GM23338 (cell line): ENCODE results near the gene SNF8.

Experiments used
- CTCF ChIP-seq, 2 experiments: fragments of 200-600 bp in 1 of 2; sonication (generic) in 1 of 2; conservative IDR thresholded peaks; 2 replicates each; pipeline versions ENCODE4 v1.5.1 to v1.6.1; 2016 to 2017; ENCODE audit warnings: antibody characterized with exemption in 2 of 2, low read depth in 2 of 2, mild to moderate bottlenecking in 2 of 2, moderate library complexity in 1 of 2
- NANOG ChIP-seq: IDR thresholded peaks from 2 replicates; pipeline ENCODE4 v1.6.1; 2016; ENCODE audit warnings: antibody characterized with exemption, borderline replicate concordance
- ZNF331 ChIP-seq: fragments of 250-450 bp; sonication (Bioruptor Pico); IDR thresholded peaks from 2 replicates; pipeline ENCODE4 v1.5.0; 2020; ENCODE audit warnings: low read depth, mild to moderate bottlenecking, moderate library complexity

GRCh38 chr17:48893646-48894508 is 50.8 kb downstream of the SNF8 start:
- TF ChIP-seq CTCF (conservative IDR thresholded peaks at IDR 0.05; ENCODE audit: low read depth in 2 of 2) (no peak), NANOG (no peak), ZNF331 (CRISPR knock-in tag) (no peak)
